ENCODE data around the gene LRRC47. TPM values are rescaled to one million over a fixed set of nuclear protein-coding genes. Genes with fewer than 3 reads are reported as not detected.
A peak's percentile ranks its signal among the peaks of the same experiment; 100 is the strongest.

The LRRC47 gene
- total and polyA plus RNA-seq, 9 donors, result 26.7 to 60.7 (median 47.6) TPM

DNA sequence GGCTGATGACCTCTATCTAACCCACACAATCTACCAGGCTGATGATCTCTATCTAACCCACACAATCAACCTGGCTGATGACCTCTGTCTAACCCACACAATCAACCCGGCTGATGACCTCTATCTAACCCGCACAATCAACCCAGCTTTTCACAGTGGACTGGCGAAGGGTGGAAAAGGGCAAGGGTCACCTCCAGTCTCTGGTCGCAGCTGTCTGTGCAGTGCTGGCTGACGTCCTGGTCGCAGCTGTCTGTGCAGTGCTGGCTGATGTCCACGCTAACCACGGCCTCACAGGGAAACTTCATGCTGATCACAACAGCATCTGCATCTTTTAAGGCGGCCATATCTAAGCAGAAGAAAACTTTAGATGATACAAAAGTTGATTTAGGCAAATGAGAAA lies 56.3 kb downstream of the LRRC47 start:
- Histone ChIP-seq H3K4me1 (ENCODE audit: insufficient read depth) (no peaks in the 10 kb centered on the region), H3K4me3 (no peak overlapping the region), H3K36me3 (no peaks in the 10 kb centered on the region), H3K27ac (no peak overlapping the region), H3K9me3 (no peaks in the 10 kb centered on the region), H3K27me3 (no peaks in the 10 kb centered on the region)
- WGBS, 3 donors, result 56 to 73% (median 70%) methylated on average over 9 of the region's 9 CpGs
- DNase-seq, result no peak
- intact Hi-C loops (cut with DNase I), result no loop called here
- TF ChIP-seq, protein P1, sequence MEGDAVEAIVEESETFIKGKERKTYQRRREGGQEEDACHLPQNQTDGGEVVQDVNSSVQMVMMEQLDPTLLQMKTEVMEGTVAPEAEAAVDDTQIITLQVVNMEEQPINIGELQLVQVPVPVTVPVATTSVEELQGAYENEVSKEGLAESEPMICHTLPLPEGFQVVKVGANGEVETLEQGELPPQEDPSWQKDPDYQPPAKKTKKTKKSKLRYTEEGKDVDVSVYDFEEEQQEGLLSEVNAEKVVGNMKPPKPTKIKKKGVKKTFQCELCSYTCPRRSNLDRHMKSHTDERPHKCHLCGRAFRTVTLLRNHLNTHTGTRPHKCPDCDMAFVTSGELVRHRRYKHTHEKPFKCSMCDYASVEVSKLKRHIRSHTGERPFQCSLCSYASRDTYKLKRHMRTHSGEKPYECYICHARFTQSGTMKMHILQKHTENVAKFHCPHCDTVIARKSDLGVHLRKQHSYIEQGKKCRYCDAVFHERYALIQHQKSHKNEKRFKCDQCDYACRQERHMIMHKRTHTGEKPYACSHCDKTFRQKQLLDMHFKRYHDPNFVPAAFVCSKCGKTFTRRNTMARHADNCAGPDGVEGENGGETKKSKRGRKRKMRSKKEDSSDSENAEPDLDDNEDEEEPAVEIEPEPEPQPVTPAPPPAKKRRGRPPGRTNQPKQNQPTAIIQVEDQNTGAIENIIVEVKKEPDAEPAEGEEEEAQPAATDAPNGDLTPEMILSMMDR (IDR thresholded peaks at IDR 0.05), result no peak
- TF ChIP-seq EP300 (IDR thresholded peaks at IDR 0.05) (no peak), POLR2A (IDR thresholded peaks at IDR 0.05) (no peak)

DNA sequence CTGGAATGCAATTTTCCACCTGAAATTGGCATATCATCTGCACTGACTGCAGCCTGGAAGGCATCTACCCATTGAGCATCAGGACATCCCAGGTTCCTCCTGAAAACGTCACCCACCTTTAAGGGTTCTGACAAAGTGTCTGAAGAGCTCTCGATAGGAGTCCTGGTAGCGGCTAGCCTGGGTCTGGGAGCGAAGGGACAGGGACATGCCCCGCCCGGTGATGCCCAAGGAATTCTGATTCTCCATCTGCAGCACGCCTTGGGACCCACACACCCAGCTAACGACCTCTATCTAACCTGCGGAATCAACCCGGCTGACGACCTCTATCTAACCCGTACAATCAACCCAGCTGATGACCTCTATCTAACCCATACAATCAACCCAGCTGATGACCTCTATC lies 57.4 kb downstream of the LRRC47 start:
- H3K36me3 ChIP-seq, result no peaks in the 10 kb centered on the region
- DNase-seq, result no peak
- WGBS, 3 donors, result 89 to 92% (median 90%) methylated on average over 12 of the region's 12 CpGs
- H3K4me3 ChIP-seq, result no peak overlapping the region
- no peaks in the 10 kb centered on the region for H3K4me1 ChIP-seq (ENCODE audit: insufficient read depth)
- no peaks in the 10 kb centered on the region for H3K27me3 ChIP-seq
- no peak overlapping the region for H3K27ac ChIP-seq
- no peaks in the 10 kb centered on the region for H3K9me3 ChIP-seq
- intact Hi-C loops (cut with DNase I), result no loop called here
- no peak for TF ChIP-seq EP300 (IDR thresholded peaks at IDR 0.05)
- TF ChIP-seq, protein P1 (IDR thresholded peaks at IDR 0.05), result no peak
- no peak for TF ChIP-seq POLR2A (IDR thresholded peaks at IDR 0.05)

DNA sequence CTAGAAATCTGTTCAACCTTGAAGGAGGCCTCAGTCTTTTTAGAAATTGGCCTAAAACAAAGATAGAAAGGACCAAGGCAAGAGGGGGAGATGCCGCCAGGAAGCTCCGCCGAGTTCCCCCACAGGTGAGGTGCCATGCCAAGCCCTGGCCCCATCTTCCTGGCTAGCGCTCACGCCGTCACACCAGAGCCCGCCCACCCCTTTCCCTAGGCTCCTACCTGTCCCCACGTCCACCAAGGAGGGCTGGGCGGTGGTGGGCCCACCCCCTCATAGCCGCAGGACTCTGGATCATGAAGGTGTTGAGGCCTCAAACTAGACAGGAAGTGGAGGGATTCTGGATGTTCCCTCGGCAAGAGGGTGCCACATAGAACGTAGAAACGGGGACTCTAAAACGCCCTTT lies 59.6 kb downstream of the LRRC47 start:
- no peak overlapping the region for H3K27ac ChIP-seq
- no peak overlapping the region for H3K4me3 ChIP-seq
- DNase-seq, result peak in 1 of 5 donors; percentile 24
- intact Hi-C loops (cut with DNase I), result no loop called here
- TF ChIP-seq EP300 (IDR thresholded peaks at IDR 0.05), result no peak
- H3K4me1 ChIP-seq (ENCODE audit: insufficient read depth), result peaks cover 2% of the 10 kb centered on the region
- no peaks in the 10 kb centered on the region for H3K36me3 ChIP-seq
- WGBS, 3 donors, result 84 to 87% (median 86%) methylated on average over 14 of the region's 14 CpGs
- H3K9me3 ChIP-seq, result no peaks in the 10 kb centered on the region
- no peaks in the 10 kb centered on the region for H3K27me3 ChIP-seq

DNA sequence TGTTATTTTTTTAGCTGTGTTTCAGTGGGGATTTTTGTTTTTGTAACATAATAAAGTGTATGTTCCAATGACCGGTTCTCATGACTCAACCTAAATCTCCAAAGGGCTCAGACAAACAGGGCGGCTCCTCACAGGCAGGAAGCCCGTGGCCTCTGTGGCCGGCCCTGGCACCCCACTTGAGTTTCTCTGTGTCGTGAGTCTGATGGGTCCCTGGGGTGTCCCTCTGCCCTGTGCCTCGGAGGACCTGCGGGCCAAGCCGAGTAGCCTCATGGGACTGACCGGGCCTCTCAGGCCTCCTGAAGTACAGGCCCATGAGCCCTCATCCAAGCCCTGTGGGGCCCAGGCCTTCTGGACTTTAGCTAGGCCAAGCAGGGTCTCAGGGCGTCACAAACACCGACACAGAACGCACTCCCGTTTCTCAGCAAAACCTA lies 60.2 kb downstream of the LRRC47 start:
- no peak overlapping the region for H3K27ac ChIP-seq
- 65 to 82% (median 70%) methylated on average over 13 of the region's 13 CpGs for WGBS, 3 donors
- H3K4me1 ChIP-seq (ENCODE audit: insufficient read depth), result peaks cover 2% of the 10 kb centered on the region
- intact Hi-C loops (cut with DNase I), result no loop called here
- H3K36me3 ChIP-seq, result no peaks in the 10 kb centered on the region
- DNase-seq, result no peak
- H3K27me3 ChIP-seq, result no peaks in the 10 kb centered on the region
- no peaks in the 10 kb centered on the region for H3K9me3 ChIP-seq
- no peak for TF ChIP-seq EP300 (IDR thresholded peaks at IDR 0.05)
- no peak for TF ChIP-seq POLR2A (IDR thresholded peaks at IDR 0.05)
- TF ChIP-seq, protein P1 (IDR thresholded peaks at IDR 0.05), result no peak
- no peak overlapping the region for H3K4me3 ChIP-seq

DNA sequence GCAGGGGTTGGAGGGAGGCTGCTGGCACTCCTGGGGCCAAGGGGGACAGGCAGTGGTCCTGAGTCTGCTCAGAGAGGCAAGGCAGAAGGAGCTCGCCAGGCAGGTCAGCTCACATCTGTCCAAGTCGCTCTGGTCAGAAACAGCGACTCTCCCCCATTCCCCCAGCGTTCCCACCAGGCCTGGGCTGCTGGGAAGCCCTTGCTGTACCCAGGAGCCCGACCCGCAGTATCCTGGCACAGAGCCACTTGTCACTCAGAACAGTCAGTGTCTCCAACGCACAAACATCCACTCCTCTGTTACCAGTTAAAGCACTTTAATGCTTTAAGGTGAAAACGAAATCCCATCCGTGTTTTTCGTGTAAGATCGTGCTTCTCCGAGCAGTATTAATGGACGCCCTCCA lies 60.6 kb downstream of the LRRC47 start:
- intact Hi-C loops (cut with DNase I), result no loop called here
- 42 to 61% (median 59%) methylated on average over 13 of the region's 13 CpGs for WGBS, 3 donors
- Histone ChIP-seq H3K27ac (no peak overlapping the region), H3K36me3 (no peaks in the 10 kb centered on the region), H3K27me3 (no peaks in the 10 kb centered on the region), H3K9me3 (no peaks in the 10 kb centered on the region), H3K4me3 (no peak overlapping the region), H3K4me1 (ENCODE audit: insufficient read depth) (peaks cover 2% of the 10 kb centered on the region)
- TF ChIP-seq POLR2A (IDR thresholded peaks at IDR 0.05) (no peak), EP300 (IDR thresholded peaks at IDR 0.05) (no peak)
- TF ChIP-seq, protein P1 (IDR thresholded peaks at IDR 0.05), result no peak
- peak in 1 of 5 donors; percentile 26 for DNase-seq
